GM21723 (cell line): Measurements from ENCODE around the gene RNF207.

Experiments
- ATAC-seq: cut with Tn5 transposase; IDR thresholded peaks from one replicate; pipeline ENCODE4 v1.9.1; 2021; ENCODE audit warnings: mild to moderate bottlenecking, moderate library complexity; ENCODE audit not compliant: unreplicated experiment

Gene RNF207

DNA sequence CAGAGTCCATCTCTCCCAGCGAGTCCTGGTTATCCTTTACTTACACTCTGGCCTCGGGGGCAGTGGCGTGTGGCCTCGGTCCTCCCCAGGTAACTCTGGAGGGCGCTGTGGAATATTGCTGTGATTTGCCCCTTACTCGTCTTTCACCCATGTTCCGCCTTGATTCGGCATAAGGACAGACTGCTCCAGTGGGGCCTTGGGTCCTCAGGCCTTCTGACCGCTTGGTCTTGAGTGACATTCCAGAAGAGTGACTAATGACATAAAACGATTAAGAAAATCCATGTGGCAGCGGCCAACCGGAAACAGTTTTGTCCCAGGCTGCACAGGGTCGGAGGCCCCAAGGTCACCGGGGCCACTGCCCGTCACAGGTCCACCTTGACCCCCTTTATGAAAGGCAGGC is 18.8 kb downstream of the RNF207 start:
- ATAC-seq = no peak

DNA sequence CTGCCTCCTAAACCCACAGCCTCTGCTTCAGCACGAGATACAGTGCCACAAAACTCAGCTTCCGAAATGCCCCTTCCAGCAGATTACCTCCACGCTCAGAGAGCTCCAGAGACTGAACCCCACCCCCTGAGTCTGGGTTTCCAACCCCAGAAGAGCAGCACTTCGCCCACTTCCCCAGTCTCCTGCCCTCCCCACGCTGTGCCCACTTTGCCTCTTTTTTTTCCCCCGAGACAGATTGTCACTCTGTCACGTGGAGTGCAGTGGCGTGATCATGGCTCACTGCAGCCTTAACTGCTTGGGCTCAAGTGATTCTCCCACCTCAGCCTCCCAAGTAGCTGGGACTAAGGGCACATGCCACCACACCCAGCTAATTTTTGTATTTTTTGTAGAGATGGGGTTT is 19.7 kb downstream of the RNF207 start:
- ATAC-seq = no peak

DNA sequence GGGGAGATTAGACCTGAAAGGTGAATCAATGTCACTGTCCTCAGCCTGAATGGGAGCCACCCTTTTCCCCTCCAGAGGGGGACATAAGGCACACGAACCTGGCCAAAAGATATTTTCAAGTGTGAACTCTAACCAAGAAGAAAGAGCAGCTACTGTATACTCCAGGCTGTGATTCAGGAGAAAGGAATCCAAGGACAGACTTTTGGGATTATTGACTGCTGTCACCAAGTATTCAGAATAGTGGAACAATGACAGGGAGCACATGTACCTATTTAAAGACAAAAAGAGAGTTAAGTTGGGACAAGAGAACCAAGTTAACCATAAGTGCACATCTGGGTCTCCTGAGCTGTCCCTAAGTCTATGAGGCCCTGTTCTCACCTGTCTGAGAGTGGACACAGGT is 27.5 kb downstream of the RNF207 start:
- ATAC-seq = no peak

DNA sequence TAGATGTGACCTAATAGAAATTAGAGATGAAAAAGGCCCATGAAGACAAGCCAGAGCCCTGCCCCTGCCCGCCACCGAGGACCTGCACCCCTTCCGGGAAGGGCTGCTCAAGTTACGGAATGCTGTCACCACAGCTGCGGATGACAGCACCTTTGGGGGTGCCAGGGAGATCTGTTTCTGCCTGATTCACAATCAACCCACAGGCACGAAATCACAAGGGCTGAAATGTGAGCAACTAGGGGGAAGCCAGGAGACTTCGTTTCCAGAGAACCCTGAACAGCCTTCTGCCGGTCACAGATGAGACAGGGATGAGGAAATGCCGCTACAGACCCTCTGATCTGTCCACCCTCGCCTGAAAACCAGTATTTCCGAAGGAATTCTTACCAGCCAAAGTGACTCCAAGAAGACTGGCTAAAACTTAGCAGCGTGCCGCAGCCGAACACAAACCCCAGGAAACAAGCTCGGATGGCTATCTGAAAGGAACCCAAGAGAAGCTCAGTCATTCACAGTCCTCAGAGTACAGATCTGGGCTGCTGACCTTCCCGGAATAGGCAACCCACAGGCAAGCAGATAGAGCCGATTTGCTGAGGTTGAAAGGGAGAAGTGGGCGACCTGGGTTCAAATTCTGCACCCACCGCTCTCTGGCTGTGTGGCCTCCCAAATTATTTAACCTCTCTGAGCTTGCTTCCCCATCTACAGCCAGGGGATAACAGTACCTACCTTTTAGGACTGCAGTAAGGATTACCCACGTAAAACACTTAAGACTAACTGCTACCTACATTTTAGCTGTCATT is 28.8 kb downstream of the RNF207 start:
- ATAC-seq = no peak

DNA sequence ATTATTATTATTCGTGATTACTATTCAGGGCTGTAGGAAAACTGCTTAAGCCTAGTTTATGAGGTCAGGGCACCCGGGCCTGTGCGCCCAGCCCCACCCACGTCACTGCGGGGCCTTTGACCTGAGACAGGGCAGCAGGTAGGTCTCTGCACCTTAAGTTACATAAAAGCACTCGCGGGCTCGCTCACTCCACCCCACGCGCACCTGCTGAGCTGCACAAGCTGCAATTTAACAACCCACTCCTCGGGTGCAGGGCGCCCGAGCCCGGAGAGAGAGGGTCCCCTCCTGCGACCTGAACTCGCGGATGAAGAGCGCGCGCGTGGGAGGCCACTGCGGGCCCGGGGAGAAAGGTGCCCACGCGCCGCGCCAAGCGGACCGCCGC is 29.4 kb downstream of the RNF207 start:
- peak; percentile 29 for ATAC-seq

DNA sequence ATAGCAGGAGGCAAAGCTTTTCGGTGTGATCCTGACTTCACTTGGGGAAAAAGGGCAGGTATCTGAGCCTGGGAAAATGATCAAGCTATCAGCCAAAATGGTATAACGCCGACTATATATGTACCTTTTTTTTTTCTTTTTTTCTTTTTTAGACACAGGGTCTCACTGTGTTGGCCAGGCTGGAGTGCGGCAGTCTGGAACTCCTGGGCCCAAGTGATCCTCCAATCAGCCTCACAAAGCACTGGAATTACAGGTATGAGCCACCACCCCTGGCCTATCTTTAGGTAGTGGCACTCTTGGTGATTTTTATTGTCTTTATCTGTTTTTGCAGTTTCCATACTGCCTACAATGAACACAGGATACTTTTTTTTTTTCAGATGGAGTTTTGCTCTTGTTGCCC is 31.2 kb downstream of the RNF207 start:
- no peak for ATAC-seq

DNA sequence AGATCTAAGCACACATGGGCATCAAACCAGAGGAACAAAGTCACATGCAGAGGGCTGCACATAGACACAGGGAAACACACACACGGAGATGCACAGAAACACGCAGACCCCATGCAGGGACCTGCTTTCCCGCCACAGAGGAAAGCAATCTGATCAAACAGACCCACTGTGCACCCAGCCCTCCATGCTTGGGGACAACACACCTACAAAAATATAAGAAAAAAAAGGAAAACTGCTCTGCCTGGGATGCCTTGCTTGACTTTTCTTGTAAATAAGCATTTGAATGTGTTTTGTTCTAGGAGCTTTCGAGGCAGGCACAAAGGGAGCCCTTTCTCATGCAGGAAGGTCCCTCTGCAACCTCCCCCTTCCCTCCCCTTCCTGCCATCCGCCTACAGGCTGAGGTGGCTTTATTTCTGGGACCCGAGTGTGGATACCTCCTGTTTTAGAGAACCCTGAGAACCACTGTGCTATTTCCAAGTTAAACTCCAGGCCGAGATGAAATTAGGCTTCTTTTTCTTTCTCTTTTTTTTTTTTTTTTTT is 33.4 kb downstream of the RNF207 start:
- no peak for ATAC-seq

DNA sequence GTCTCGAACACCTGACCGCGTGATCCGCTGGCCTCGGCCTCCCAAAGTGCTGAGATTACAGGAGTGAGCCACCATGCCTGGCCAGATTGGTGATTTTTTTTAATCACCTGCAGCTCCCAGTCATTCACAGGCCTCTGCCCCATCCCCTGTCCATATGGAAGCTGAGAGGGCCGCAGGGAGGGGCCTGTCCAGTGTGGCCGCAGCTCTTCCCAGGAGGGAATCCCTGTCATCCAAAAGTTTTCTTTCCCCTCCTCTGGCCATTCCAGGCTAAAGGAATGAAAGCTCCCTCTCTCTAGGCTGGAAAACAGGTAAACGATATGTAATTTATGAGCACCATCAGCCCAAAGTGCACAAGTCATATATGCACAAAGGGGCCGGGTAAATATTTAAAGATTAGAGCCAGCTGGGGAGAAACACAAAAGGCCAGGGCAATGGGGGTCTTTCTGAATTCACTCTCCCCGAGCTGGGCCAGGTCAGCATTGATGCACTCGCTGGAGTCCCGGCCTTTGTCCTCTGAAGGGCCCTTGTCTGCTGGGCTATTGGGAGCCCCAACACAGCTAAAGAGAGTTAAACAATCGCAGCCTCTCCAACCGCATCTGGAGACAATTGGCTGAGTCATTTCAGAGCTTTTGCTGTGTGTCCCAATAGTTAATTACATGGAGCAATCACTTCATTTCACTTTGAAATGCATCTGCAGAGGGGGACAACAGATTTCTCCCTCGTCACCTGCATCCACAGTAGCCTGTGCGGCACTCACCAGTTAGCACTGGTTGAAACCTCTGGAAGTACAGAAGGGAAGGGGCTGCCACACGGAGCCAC is 34.2 kb downstream of the RNF207 start:
- ATAC-seq = no peak

DNA sequence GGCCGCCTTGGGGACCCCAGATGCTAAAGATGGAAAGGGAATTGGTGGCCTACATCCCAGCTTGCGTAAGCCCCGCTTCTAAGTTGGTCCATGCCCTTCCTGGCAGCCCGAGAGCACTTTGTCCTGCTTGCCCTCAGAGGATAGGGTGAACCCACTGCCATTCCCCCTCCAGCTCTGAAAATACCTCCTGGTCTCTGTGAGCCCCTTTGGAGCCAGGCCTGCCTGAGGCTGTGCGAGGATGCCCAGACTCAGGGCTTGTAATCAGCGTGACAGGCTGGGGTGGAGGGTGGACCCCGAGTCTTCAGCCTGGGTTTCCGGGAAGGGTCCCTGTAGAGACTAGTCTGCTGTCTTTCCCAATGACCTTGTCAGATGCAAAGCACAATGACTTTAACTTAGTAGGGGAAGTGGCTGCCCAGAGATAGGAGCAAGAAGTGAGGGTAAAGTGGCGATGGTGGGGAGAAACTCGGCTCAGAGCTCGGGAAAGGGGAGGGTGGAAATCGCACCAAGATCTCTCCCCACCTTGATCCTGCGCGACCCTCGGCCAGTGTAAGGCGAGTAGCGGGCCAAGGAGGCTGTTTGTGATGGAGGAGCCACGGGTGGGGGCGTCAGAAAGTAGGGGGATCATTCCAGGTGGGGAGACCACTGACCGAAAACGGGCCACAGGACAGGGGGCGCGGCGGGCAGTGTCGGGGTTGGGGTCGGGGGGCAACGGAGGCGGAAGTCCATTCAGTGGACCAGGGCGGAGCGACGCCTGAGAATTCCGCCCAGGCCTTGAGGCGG is 35.4 kb downstream of the RNF207 start:
- ATAC-seq = no peak

DNA sequence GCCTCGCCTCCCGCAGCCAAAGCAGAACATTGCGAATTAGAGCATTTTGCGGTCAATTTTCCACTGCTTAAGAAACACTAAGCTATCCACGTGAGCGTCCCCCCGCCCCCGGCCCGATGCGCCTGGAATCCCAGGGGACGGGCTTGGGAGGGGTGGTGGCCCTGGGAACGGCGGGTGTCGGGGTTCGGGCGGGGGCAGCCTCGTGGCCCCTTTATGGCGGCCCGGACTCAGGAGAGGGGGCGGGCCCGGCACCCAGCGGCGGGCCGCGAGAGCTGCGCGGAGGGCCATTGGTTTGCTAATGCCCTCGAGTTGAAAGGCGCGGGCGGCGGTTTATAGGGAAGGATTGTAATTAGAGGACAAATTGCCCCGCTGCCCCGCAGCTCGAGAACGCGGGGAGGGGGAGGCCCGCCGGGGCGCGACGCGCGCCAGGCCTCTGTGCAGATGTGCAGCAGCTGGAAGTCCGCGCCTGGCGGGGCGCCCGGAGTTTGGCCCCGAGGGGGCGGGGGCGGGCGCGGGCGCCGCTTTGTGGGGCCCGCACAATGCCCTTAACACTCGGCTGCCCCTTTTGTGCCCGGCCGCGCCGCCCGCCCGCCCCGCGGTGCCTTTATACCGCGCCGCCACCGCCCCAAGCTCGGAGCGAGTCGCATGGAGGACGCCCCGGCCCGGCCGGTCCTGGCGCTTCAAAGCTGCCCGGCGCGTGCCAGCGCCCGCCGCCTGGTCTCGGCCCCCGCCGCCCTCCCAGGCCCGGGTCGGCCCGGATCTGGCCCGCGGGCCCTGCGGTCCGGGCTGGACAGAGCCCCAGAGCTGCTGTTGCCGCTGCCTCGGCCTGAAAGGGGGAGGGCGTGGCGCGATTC is 36.2 kb downstream of the RNF207 start:
- ATAC-seq = no peak

DNA sequence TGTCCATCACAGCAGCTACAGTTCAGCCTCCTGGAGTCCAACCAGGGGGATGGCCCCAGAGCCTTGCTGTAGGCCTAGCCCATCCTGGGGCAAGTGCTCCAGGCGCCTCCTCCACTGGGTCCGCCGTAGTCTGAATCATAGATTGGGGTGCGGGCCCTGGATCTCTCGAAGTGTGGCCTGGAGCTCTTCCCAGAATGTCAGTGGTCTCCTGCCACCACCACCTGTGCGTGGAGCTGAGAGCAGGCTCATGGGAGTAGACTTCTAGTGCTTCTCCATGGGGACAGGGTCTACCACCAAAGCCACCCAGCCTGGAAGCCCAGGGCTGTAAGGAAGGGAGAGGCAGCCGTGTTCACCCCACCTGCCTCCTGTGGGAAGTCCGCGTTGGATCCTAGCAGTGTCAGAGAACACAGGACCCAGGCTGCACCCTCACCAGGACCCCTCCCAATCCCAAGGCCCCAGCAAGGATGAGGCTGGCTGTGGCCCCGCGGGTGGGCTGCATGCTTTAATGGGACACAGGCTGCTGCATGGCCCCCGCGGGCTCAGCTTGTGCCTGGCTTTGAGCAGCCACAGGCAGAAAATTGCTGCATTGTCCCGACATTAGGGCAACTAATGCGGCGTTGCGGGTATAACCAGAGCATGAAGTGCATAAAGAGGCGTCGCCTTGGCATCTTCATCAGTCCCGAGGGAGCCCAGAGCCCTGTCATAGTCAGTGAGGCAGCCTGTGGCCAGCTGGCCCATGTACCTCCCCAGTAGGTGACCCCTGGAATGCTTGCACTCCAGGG is 37.3 kb downstream of the RNF207 start:
- ATAC-seq = no peak

DNA sequence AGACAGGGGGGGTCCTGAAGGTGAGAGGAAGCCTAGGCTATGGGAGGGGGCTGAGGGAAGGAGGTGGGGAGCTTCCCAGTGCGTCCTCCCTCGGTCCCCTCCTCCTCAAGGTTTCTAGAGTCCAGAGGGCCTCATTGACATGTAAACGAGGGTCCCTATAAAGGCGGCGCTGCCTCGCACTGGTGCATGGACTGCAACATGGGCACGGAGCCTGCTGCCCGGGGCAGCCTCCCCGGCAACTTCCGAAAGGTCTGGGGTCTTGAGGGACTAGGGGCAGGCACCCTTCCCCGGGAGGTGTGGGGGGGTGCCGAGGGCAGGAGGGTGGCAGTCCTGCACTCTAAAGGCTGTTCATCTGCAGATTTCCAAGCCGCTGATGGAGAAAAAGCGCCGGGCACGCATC is 38.1 kb downstream of the RNF207 start, which contains the start of gene HES3:
HES3 (plus strand) TSS at position 187 of the 400 bp plus-strand sequence; CDS start at position 374, 187 bp downstream.
- no peak for ATAC-seq

DNA sequence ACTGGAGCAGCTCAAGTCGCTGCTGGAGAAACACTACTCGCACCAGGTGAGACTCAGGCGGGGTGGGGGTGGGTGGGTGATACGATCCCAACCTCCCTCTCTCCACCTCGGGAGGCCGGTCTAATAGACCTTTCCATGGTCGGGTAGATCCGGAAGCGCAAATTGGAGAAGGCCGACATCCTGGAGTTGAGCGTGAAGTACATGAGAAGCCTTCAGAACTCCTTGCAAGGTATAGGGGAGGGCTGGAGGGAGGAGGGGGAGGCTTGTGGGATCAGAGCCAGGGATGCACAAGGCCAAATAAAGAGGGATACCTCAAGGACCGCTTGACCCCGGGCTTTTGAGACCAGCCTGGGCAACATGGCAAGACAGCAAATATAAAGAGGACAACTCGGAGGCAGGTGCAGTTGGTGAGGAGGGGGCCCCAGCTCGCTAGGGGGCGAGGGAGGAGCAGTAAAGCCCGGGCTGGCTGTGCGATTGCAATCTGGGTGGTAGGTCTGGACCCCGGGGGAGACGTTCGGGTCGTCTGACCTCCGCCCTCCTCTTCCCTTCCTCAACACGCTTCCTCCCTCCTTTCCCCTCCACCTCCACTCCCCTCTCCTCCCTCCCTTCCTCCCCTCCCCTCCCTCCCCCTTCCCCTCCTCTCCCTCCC is 38.6 kb downstream of the RNF207 start:
- ATAC-seq = no peak

DNA sequence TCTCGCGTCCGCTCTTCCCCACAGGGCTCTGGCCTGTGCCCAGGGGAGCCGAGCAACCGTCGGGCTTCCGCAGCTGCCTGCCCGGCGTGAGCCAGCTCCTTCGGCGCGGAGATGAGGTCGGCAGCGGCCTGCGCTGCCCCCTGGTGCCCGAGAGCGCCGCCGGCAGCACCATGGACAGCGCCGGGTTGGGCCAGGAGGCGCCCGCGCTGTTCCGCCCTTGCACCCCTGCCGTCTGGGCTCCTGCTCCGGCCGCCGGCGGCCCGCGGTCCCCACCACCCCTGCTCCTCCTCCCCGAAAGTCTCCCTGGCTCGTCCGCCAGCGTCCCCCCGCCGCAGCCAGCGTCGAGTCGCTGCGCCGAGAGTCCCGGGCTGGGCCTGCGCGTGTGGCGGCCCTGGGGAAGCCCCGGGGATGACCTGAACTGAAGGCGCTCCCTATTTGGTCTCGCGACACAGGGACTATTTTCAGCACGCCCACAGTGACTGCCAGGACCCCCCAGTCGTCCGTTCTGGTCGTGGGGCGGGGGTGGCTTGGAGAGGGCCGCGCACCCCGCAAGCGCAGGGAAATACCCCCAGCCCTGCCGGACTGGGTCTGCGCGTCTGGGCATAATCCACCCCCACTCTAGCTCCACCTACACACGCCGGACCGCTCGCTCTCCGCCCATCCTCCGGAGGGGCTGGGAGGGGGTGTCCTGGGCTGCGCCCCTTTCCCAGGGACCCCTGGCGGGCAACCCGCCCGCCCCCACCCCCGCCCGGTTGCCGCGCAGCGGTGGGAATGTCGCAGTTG is 39.4 kb downstream of the RNF207 start:
- ATAC-seq = no peak

DNA sequence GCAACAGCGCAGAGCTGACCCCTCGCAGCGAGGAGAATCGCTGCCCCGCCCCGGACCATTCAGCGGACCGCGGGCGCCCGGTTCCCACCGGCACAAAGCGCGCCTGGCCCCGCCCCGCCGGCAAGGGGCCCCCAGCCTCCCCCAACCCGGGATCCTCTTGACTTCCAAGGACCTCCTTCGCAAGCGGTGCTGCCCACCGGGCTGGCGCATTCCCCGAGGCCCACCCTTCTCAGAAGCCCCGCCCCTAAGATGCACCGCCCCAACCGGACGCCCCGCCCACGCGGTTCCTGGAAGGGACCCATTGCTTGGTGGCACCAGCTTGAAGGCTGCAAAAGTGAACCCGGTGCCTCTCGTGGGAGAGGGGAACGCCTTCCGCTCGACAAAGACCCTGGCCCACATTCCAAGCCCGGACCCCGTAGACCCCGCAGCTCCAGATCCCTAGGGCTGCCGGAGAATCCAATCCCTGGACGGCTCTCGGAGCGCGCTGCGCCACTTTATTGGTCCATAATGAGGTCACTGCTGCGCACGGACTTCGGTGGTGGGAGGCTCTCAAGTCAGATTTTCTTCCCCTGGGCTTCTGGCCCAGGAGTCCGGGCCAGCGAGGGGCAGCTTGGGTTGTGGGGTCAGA is 40.1 kb downstream of the RNF207 start:
- no peak for ATAC-seq

DNA sequence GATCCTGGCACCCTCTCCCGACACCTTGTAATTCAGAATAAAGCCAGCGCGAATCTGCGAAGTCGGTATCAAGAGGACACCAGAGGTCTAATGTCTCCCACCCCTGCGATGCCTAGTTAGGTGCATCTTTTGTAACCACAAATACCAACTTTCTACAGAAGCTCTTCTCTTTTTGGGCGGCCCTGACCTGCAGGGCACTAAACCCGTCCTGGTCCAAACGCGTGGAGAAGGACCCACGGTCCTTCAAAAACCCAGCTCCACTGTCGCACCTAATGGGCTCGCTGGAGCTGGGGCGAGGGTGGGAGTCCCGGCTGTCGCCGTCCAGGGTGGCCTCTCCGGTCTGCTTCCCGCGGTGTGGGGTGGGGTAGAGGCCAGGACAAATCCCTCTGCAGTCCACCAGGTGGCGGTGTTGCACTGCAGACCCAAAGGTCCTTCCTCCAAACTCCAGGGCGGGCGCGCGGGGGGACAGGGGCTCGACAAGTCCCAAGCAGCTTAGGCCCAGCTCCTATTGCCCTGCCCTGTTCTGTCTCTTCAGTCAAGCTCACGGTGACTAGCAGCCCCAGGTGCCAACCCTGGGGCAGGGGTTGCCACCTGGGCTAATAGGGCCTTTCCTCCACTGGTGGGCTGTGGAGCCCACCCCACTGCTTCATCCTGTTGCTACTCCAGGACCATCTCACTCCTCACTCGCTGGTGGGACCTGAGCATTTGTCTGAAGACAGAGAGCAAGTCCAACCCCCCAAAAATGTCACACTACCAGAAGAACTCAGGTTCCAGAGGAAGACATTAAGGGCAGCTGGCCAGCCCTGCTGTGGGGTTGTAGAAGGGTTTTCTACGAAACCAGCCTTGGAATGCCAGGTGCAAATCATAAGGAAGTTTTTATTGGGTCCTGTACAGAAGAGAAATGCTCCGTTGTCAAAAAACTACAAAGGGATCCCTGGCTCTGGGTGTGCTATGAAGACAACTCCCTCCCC is 40.9 kb downstream of the RNF207 start:
- ATAC-seq = no peak

DNA sequence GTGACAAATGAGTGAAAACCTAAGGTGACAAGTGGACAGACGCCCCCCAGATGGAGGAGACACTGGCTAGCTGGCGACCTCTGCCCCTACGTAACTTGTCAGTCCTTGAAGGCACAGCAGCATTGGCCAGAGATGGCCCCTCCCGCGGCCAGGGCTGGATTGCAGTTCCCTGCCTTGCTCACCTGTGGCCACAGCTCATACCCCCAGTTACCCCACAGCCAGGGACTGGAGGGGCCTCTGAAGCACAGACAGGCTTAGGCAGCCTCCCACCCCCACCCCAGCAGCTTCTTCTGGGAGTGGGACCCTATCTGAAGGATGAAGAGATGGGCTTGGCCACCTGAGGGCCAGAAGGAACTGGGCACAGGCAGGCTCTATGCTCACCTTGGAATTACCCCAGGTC is 41.7 kb downstream of the RNF207 start:
- no peak for ATAC-seq
